ES-I3 (cell line): Measurements from ENCODE around the gene HTR1D.
"Not testable (repeated sequence)": the region's sequence is repeated elsewhere in the genome, so short reads cannot be mapped to it uniquely, and the experiment has no call there.

ENCODE experiments used
- H3K36me3 ChIP-seq: 2 replicates; pipeline ENCODE4 v1.6.1; 2013; ENCODE audit warnings: mild to moderate bottlenecking, low read length, control low read depth, moderate library complexity; ENCODE audit not compliant: insufficient read depth
- H3K4me1 ChIP-seq: 2 replicates; pipeline ENCODE4 v1.6.1; 2013; ENCODE audit warnings: mild to moderate bottlenecking, control low read depth, low read length; ENCODE audit not compliant: insufficient read depth
- H3K9ac ChIP-seq: 2 replicates; pipeline ENCODE4 v1.6.1; 2013; ENCODE audit warnings: low read depth, mild to moderate bottlenecking, low read length, moderate library complexity
- H3K9me3 ChIP-seq: 2 replicates; pipeline ENCODE4 v1.6.1; 2013; ENCODE audit warnings: mild to moderate bottlenecking, low read length, moderate library complexity; ENCODE audit not compliant: control insufficient read depth, insufficient read depth

HTR1D gene

GRCh38 chr1:23217421-23218115 lies at the start of gene HTR1D:
Gene HTR1D (minus strand): TSS chr1:23217502. CDS start chr1:23194219, 23,283 bp downstream.
- Histone ChIP-seq H3K9me3 (no peaks in the 10 kb centered on the region), H3K4me1 (peaks cover 13% of the 10 kb centered on the region), H3K9ac (peak within 1 kb of the TSS; percentile 70), H3K36me3 (no peaks in the 10 kb centered on the region)

GRCh38 chr1:23263380-23263887 lies 46.1 kb upstream of the HTR1D start:
- Histone ChIP-seq H3K9me3 (no peaks in the 10 kb centered on the region), H3K36me3 (no peaks in the 10 kb centered on the region), H3K9ac (no peak overlapping the region), H3K4me1 (peaks cover 14% of the 10 kb centered on the region)

GRCh38 chr1:23258082-23258481 lies 40.8 kb upstream of the HTR1D start:
- not testable (repeated sequence) for H3K36me3 ChIP-seq, H3K9me3 ChIP-seq

GRCh38 chr1:23257371-23257770 lies 40.1 kb upstream of the HTR1D start:
- H3K9ac ChIP-seq: not testable (repeated sequence)

More at GRCh38 chr1:23258082-23258481, 40.8 kb upstream of the HTR1D start:
- H3K4me1 ChIP-seq, H3K9ac ChIP-seq: not testable (repeated sequence)

GRCh38 chr1:23254584-23254983 lies 37.3 kb upstream of the HTR1D start:
- Histone ChIP-seq H3K9me3 (no peaks in the 10 kb centered on the region; the same call in 1 of the 2 replicates), H3K4me1 (no peaks in the 10 kb centered on the region; the same call in 1 of the 2 replicates), H3K36me3 (no peaks in the 10 kb centered on the region), H3K9ac (no peak overlapping the region)

More at GRCh38 chr1:23257371-23257770, 40.1 kb upstream of the HTR1D start:
- not testable (repeated sequence) for H3K4me1 ChIP-seq, H3K36me3 ChIP-seq, H3K9me3 ChIP-seq

GRCh38 chr1:23251812-23252211 lies 34.5 kb upstream of the HTR1D start:
- H3K4me1 ChIP-seq: no peaks in the 10 kb centered on the region; the same call in 1 of the 2 replicates
- no peaks in the 10 kb centered on the region for H3K36me3 ChIP-seq
- no peak overlapping the region for H3K9ac ChIP-seq
- no peaks in the 10 kb centered on the region; the same call in 1 of the 2 replicates for H3K9me3 ChIP-seq

GRCh38 chr1:23249787-23250454 lies 32.6 kb upstream of the HTR1D start:
- H3K36me3 ChIP-seq: no peaks in the 10 kb centered on the region
- no peaks in the 10 kb centered on the region; the same call in 1 of the 2 replicates for H3K4me1 ChIP-seq
- H3K9ac ChIP-seq: no peak overlapping the region
- H3K9me3 ChIP-seq: no peaks in the 10 kb centered on the region

GRCh38 chr1:23247276-23247675 lies 30.0 kb upstream of the HTR1D start:
- H3K9ac ChIP-seq: no peak overlapping the region
- H3K9me3 ChIP-seq: no peaks in the 10 kb centered on the region
- H3K4me1 ChIP-seq: no peaks in the 10 kb centered on the region; the same call in 1 of the 2 replicates
- no peaks in the 10 kb centered on the region for H3K36me3 ChIP-seq

GRCh38 chr1:23246274-23246673 lies 29.0 kb upstream of the HTR1D start:
- no peak overlapping the region for H3K9ac ChIP-seq
- H3K4me1 ChIP-seq: no peaks in the 10 kb centered on the region; the same call in 1 of the 2 replicates
- H3K36me3 ChIP-seq: no peaks in the 10 kb centered on the region
- H3K9me3 ChIP-seq: no peaks in the 10 kb centered on the region

- no peak overlapping the region for H3K9ac ChIP-seq
- no peaks in the 10 kb centered on the region for H3K9me3 ChIP-seq
- no peaks in the 10 kb centered on the region for H3K36me3 ChIP-seq
- no peaks in the 10 kb centered on the region; the same call in 1 of the 2 replicates for H3K4me1 ChIP-seq
Observed at GRCh38 chr1:23244256-23244761, 27.0 kb upstream of the HTR1D start.

GRCh38 chr1:23242414-23242813 lies 25.1 kb upstream of the HTR1D start:
- H3K4me1 ChIP-seq: no peaks in the 10 kb centered on the region

GRCh38 chr1:23239638-23240295 lies 22.5 kb upstream of the HTR1D start:
- no peaks in the 10 kb centered on the region for H3K9me3 ChIP-seq
- no peaks in the 10 kb centered on the region for H3K4me1 ChIP-seq
- H3K9ac ChIP-seq: no peak overlapping the region
- H3K36me3 ChIP-seq: no peaks in the 10 kb centered on the region

More at GRCh38 chr1:23242414-23242813, 25.1 kb upstream of the HTR1D start:
- H3K9ac ChIP-seq: no peak overlapping the region
- no peaks in the 10 kb centered on the region for H3K36me3 ChIP-seq
- no peaks in the 10 kb centered on the region for H3K9me3 ChIP-seq

GRCh38 chr1:23238565-23238964 lies 21.3 kb upstream of the HTR1D start:
- Histone ChIP-seq H3K4me1 (no peaks in the 10 kb centered on the region), H3K9ac (no peak overlapping the region), H3K36me3 (no peaks in the 10 kb centered on the region), H3K9me3 (no peaks in the 10 kb centered on the region)

- H3K4me1 ChIP-seq: no peaks in the 10 kb centered on the region
- no peak overlapping the region for H3K9ac ChIP-seq
- H3K9me3 ChIP-seq: no peaks in the 10 kb centered on the region
- no peaks in the 10 kb centered on the region for H3K36me3 ChIP-seq
Observed at GRCh38 chr1:23237508-23237907, 20.2 kb upstream of the HTR1D start.
